CD4-positive, alpha-beta T cell treated with Interleukin-15 for 4 hours (primary cell): ENCODE data around the gene APOL5.
A peak's percentile ranks its signal among the peaks of the same experiment; 100 is the strongest.
"Not testable (repeated sequence)": the region's sequence is repeated elsewhere in the genome, so short reads cannot be mapped to it uniquely, and the experiment has no call there.

Experiments
- DNase-seq: peaks from one replicate; pipeline ENCODE4 v3.0.0-alpha.2; 2020; ENCODE audit warnings: low spot score

The APOL5 gene

DNA sequence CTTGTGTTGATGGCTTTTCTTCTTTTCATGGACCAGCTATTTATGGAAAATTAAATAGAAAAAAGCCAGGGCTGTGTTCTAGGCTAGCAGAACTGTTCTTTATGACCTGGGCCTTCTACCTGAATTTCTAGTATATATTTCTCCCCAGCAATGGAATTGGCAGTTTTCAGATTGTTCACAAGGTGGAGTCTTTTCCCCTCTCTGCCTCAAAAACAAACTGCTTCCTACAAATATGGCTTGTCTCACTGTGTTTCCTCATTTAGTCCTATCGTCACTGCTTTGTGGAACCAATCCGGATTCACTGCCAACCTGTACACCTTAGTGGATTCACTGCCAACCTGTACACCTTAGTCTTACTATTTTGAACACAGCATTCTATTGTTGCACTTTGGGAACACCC, 5.0 kb upstream of the APOL5 start:
- no peak for DNase-seq

DNA sequence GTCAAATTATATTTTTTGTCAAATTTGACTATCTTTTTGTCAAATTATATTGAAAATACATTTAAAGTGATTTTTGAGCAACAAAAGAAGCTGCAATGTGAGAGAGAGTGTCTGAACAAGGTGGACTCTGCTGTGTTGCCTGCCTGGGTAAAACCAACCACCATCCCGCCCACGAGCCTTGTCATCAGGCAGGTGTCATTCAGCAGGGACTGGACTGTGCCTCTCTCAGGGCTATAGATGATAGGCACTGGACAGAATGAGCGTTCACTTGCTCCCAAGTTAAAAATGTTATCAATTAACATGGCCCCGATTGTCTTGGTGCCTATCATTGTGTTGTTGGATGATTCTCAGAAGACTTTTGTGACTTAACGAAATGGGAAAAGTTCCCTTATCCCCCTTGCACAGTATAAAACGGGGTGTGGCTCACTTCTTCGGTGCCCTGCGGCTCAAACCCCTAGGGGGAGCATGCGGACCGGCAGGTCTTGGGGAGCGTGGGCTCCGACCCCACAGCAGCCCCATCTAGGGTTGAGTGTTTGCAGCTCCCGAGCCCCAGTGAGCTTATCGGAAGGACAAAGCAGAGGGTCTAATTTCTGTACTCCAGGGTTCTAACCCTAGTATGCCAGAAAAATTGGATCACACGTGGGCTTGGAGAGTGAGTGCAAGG, 1.7 kb downstream of the APOL5 start:
- no peak for DNase-seq

DNA sequence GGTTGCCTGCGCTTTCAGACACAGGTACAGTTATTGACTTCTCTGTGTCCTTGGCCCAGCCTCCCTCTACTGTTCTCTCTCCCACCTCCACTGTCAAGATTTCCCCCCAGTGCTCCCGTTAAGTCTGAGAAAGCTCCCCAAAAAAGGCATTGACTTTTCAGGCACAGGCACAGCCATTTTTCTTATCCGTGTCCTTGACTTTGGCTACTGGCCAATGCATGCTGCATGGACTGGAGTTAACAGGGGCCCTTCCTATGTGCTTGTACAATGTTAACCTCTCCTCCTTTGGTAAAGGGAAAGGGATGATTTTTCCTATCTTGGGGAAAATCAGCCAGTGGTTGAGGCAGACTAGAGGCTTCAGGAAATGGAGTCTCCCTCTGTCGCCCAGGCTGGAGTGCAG, 4.3 kb downstream of the APOL5 start:
- DNase-seq, result no peak

DNA sequence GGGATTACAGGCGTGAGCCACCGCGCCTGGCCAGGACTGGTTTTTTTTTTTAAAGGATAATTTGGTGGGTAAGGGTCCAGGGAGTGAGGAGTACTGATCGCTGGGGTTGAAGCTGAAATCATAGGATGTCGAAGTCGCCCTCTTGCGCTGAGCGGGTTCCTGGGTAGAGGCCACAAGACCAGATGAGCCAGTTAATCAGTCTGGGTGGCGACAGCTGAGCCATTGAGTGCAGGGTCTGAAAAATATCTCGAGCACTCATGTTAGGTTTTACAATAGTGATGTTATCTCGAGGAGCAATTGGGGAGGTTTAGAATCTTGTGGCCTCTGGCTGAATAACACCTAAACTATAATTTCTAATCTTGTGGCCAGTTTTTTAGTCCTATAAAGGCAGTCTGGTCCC, 7.8 kb downstream of the APOL5 start:
- no peak for DNase-seq

DNA sequence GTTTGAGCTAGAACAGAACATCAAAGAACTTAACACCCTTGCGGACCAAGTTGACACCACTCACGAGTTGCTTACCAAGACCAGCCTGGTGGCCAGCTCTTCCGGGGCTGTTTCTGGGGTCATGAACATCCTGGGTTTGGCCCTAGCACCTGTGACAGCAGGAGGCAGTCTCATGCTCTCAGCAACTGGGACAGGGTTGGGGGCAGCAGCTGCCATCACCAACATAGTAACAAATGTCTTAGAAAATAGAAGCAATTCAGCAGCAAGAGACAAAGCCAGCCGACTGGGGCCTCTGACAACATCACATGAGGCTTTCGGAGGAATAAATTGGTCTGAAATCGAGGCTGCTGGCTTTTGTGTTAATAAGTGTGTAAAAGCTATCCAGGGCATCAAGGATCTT, 8.7 kb downstream of the APOL5 start:
- DNase-seq, result no peak

DNA sequence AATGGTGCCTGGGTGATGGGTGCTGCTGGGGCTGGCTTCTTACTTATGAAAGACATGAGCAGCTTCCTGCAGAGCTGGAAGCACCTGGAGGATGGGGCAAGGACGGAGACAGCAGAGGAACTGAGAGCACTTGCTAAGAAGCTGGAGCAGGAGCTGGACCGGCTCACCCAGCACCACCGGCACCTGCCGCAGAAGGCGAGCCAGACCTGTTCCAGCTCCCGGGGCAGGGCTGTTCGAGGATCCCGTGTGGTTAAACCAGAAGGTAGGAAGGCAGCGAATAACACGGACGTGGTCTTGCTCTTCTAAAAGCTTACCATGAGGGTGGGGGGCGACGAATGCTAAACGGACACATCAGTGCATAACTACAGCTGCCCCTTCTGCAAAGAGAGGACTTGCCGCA, 9.3 kb downstream of the APOL5 start:
- DNase-seq, result no peak

DNA sequence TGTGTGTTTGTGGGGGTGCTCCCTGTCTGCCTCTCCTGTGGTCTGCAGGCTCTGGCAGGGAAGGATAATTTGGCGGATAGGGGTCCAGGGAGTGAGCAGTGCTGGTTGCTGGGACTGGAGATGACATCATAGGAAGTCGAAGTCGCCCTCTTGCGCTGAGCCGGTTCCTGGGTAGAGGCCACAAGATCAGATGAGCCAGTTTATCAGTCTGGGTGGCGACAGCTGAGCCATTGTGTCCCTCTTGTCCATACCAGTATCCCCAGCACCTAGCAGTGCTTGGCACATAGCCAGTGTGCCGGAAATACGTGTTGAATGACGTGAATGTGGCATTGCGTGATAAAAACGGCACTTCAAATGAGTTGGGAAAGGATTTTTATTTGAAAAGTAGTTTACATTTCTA, 9.8 kb downstream of the APOL5 start:
- no peak for DNase-seq

DNA sequence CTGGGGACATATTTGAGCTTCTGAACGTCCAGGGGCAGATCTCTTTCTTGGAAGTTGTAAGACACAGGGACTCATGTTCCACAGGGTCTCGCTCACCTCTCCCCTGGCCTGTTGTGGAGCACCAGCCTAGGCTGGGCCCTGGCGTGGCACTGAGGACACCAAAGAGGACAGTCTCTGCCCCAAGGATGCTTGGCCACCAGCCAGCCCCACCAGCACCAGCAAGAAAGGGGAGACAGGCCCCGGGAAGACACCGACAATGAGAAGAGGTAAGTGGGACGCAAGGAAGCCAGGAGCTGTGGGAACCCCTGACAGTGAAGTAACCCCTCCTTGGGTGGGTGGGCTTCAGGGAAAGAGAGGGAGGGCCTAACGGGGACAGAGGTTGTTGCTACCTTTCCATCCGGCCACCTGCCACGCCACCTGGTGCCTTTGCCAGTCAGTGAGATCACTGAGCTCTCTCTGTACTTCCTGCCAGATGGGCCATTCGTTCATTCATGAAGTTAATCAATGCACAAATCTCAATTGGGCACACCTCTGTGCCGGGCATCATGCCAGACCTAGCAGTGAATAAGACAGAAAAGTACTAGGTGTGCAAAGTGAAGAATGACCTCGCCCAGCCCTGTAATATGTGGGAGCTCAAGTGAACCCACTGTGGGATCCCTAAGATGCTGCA, 11.1 kb downstream of the APOL5 start:
- DNase-seq, result no peak

DNA sequence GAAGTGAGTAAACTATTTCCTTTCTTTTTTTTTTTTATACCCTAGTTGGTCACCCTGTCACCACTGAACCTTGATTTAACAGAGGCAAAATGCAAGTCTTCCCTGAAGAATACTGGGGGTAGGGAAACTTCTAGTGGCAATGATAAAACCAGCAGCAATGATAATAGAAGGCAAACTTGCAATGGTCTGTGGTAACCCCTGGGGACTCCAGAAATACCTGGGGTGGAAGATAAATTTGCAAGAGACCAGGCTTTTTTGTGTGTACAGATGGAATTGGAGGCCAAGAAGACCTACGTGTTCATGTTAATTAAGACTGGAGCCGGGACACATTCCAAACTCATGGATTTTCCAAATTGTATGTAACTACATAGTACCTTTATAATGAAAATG, 11.6 kb downstream of the APOL5 start:
- no peak for DNase-seq

DNA sequence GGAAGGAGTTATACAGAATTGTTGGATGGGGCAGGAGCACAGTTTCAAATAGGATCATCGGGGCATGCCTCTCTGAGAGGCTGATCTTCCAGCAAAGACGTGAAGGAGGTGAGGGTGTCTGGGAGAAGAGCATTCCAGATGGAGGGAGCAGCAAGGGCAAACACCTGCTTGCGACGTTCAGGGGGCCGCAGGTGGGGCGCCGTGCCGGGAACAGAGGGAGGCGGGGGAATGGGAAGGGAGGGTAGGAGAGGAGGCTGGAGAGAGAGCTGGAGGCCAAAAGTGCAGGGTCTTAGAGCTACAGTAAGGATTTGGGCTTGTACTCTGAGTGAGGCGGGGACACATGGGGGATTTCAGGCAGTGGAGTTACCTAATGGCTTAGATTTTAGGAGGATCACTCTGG, 13.6 kb downstream of the APOL5 start:
- DNase-seq, result no peak

DNA sequence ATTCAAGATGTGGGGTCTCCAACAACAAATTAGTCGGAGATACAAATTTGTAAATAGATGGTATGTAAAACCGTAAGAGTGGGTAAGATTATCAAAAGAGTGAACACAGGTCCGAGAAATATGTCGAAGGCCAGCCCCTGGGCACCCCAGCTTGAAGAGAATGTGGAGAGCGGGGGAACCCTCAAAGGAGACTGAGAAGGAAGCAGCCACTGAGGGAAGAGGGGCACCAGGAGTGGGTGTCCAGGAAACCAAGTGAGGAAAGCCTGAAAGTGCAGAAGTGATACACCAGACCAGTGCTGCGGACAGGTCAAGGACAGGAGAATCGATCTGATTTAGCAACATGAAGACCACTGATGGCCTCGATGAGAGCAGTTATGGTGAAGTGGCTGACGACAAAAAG, 14.4 kb downstream of the APOL5 start:
- no peak for DNase-seq

DNA sequence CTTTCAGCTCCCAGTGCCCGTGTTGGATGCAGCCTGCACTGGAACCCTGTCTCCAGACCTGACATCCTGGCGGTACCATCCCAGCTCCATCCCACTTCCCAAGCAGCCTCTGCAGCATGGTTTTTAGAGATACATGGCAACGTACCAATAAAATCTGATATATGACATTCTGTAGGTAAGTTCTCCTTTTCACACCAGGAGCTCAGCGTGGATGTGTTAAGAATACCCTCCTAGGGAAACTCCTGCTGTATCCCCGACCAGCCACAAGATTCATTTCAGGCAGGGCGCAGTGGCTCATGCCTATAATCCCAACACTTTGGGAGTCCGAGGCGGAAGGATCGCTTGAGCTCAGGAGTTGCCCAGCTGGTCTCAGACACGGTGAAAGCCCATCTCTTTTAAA, 15.4 kb downstream of the APOL5 start:
- no peak for DNase-seq

DNA sequence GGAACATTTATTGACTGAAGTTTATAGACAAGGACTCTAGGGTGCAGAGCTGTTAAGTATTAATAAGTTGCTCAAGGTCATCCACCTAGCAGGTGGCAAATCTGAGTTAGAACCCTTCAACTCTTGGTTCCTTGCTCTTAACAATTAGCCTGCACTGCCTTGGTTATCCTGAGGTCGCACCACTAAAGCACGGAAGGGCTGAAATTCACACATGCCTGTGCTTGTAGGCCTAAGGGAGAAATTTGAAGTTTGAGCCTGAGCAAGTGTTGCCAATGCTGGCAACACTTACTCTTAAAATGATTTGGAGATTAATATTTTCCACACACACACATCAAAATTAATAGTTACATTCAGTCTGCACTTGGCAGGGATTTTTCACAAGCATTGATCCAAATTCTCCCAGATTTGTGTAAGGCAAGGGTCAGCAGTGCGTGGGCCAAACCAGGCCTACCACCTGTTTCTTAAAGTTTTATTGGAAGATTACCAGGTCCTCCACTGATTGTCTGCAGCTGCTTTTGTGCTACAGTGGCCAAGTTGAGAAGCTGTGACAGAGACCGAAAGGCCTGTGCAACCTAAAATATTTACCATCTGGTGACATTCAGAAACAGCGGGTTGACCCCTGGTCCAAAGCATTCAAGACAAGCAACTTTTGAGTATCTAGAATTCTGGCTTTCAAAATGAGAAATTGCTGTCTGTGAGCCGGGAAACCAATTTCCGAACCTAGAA, 16.3 kb downstream of the APOL5 start:
- no peak for DNase-seq

DNA sequence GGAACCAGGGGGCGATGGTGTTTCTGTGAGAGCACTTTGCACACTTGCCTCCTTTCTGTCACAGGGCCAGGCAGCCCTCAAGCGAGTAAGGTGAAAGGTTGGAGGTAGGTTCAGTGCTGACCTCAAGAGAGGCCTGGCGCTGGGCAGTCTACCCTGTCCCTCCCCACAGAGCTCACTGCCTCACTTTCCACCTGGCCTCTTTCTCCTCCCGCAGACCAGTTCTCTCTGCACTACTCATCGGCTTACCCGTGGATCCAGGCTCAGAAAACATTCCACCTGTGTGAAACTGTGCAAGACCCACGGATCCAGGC, 16.8 kb downstream of the APOL5 start:
- DNase-seq, result no peak

DNA sequence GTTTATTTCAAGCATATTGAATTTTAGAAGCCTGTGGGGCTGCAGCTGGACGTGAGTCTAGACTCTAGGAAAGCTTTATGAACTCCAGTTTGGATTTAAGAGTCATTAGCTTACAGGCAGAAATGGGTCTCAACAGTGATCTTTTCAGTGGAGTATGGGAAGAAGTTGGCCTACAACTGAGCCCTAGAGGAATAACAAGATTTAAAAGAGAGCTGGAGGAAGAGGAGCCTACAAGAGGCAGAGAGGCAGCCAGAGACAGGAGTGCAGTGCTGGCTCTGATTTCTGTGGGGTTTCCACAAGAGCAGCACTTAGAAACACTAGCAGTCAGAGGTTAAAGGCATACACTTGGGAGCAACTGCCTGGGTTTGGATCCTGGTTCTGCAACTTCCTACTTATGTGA, 17.9 kb downstream of the APOL5 start:
- DNase-seq, result no peak

DNA sequence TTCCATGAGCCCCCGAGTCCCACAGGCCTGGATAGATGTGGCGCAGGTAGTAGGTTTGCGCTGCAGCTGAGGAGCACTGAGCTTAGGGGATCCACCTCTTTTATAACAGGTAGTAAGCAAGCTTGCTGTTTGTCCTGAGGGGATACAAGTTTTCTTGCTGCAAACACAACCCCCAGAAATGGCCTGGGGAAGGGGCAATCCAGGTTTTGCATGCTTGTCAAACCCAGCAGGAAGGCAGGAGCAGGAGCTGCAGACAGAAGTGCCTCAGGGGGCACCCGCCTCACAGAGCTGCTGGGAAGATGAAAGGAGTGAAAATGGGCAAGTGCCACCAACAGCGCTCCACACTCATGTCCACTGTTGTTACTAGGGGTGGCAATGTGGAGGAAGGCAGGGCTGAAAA, 18.5 kb downstream of the APOL5 start:
- no peak for DNase-seq

DNA sequence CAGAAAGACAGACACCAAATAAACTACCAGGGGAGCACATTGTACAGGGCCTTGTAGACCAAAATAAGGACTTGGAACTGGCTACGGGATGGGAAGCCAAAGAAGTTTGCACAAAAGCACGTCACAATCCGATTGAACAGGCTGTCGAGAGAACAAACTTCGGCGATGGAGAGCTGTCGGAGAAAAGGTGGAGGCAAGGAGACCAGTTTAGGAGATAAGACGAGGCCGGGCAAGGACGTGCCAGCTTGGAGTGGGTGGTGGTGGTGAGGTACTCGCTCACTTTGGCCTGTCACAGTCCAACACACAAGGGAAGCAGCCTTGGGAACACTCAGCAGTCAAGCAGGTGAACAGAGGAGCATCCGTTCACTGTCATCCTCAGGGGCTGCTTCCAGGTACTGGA, 19.0 kb downstream of the APOL5 start:
- DNase-seq, result no peak

DNA sequence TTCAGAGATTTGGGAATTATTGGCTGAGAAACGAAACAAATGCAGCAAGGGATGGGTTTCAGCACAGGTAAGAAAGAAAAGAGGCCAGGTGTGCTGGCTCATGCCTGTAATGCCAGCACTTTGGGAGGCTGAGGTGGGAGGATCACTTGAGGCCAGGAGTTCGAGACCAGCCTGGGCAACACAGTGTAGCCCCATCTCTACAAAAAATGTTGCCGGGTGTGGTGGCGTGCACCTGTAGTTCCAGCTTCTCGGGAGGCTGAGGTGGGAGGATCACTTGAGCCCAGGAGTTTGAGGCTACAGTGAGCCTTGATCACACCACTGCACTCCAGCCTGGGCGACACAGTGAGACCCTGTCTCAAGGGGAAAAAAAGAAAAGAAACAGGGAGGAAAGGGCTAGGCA, 20.2 kb downstream of the APOL5 start:
- DNase-seq, result not testable (repeated sequence)

DNA sequence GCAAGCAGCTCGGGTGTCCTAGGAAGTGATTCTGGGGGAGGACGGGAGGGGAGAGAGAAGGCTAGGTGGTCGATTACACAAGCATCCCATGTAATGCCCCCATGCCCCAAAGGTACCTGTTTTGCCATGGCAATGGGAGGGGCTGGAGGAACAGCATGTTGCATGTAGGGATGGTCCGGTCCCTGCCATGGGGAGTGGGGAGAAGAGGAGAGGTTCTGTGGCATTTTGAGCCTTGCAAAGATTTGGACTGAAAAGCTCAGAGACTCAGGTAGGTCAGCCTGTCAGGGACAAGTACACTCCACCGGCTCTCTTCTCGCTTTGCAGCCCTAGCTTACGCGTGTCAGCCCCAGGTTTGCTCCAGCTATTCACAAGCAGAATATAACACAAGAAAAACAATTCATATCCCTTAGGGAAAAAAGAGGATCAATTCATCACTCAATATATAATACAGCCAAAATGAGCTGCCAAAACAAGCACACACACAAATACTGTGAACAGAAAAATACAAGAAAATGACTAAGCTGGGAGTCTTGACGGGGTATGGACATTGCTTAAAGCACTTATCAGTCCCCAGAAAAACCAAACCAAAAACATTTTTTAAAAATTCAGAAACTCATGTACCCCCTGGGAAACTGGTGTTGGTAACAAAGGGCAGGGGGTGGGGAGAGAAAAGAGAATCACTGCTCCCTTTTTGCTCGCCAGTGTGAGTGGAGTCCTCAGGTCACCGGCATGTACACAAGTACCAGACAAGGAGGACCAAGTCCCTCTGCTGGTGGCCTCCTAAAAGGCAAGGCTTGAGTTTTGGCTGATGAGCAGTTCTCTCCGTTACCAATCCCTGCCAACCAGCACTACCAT, 21.6 kb downstream of the APOL5 start:
- DNase-seq, result peak; percentile 4

DNA sequence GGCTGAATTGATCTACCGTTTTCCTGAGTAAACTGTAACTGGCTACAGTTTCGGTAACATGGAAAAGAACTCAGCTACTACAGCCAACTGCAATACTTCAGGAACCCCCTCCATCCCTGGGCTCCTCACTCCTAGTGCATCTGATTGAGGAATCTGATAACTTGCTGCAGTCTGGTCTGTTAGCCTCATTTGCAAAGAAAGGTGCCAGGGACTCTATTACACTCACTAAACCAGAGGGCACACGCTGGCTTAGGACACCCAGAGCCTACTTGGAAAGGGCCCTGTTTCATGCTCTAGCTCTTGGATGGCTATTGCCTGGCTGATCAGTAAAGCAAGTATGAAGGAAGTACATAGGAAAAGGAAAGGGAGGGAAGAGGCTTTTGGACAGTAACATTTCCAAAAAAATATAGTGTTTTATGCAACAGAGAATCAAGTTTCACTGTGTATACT, 22.3 kb downstream of the APOL5 start:
- no peak for DNase-seq

DNA sequence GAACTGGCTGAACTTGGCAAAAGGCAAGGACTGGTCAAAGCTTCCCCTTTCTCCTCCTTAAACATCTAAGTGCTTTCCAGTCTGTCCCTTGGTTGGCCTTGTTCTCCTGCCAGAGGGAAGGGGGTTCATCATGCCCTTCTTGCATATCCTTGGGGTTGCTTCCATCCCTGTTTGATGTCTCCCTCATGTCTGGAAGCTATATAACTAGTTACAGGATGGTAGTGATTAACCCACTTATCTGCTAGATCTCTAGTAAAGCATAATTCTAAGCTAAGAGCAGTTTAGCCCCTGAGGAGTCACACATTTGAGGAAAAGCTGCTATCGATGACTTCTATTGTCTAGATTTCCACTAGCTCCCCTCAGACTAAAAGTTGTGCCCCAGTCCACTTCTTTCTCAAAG, 22.9 kb downstream of the APOL5 start:
- DNase-seq, result no peak

DNA sequence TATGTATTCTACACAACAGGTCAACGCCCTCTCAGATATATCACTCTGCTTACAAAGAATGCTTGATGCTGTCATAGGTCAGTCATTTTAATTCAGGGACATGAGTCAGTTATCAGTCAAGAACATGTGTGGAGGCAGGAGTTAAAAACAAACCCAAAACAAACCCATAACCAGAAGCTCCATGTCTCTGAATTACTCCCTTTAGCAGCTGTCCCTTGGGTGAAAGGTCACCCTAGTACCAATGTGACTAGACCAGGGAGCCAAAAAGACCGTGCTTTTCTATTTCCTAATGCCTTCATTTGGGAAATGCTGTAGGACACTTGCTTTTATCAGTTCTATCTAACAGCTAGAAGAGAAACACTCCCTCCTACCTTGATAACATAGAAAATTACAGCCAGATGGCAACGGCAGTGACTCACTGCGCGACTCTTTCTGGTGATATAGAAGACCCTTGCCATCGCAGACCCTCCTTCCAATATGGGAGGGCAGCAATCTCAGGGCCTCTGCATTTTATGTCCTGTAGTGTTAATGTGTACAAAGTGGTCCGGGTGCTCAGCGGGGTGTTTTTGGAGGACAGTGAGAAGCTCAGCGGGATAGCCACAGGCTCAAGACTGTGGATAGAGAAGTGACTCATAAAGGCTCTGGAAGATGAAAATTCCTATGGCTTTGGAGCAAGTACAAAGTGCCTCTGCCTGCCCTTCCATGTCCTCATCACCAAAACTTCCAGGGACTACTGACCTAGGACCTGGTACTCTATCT, 24.8 kb downstream of the APOL5 start:
- DNase-seq, result no peak
